Omental fat pad (tissue), 4 donors: ENCODE data around the gene KCTD1. TPM values are rescaled to one million over a fixed set of nuclear protein-coding genes. Genes with fewer than 3 reads are reported as not detected.

Source experiments
- ATAC-seq: fragments of 150-250 bp; one replicate; pipeline ENCODE4 v1.9.1; 2016; ENCODE audit warnings: mild to moderate bottlenecking, moderate library complexity; ENCODE audit not compliant: low FRiP score
- DNase-seq: peaks from one replicate; pipeline ENCODE4 v3.0.0-alpha.2; 2019; ENCODE audit warnings: low spot score
- total RNA-seq, 4 donors: library from RNA; depleted of rRNA; stranded (reverse); fragments of >200 nt; gene quantifications; one replicate each; pipeline ENCODE4 v1.1.0, GENCODE V29; 2016
- TF ChIP-seq, protein P1 (sequence below), 3 donors: fragments of 450-650 bp; IDR thresholded peaks; one replicate each; pipeline ENCODE4 v1.5.1; 2016 to 2017; ENCODE audit warnings: antibody characterized with exemption in 3 of 3, mild to moderate bottlenecking in 3 of 3, moderate library complexity in 2 of 3

KCTD1 gene
- total RNA-seq, 4 donors from 2014 or later: 3.4 to 9.5 (median 8.5) TPM

DNA sequence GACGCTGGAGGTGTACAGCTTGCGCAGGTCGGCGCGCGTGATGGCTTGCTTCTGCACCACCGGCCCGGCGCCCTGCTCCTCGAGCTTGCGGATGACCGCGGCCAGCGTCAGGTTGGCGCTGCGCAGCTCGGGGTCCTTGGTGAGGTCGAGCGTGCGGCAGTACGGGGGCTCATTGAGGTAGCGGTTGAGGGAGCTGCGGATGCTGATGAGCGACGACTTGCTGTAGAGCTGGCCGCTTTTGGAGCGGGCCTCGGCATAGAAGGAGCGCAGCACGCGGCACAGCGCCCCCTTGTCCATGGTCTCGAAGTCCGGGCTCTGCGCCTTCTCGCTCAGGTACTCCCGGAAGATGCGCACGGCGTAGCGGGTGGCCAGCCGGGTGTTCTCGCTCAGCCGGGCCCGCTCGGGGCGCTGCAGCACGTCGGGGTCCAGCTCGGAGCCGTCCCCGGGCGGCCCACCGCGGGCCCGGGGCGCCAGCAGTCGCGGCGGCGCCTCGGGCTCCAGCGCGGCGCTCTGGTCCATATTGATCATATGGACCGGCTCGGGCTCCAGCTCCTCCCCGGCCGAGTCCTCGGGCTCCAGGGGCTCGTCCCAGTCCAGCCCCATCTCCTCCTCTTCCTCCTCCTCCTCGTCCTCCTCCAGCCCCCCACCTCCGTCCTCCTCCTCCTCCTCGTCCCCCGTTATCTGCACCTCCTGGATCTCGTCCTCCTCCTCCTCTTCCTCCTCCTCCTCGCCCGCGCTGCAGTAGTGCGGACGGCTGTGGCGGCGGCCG lies 523 bp downstream of the KCTD1 start:
- TF ChIP-seq, protein P1, sequence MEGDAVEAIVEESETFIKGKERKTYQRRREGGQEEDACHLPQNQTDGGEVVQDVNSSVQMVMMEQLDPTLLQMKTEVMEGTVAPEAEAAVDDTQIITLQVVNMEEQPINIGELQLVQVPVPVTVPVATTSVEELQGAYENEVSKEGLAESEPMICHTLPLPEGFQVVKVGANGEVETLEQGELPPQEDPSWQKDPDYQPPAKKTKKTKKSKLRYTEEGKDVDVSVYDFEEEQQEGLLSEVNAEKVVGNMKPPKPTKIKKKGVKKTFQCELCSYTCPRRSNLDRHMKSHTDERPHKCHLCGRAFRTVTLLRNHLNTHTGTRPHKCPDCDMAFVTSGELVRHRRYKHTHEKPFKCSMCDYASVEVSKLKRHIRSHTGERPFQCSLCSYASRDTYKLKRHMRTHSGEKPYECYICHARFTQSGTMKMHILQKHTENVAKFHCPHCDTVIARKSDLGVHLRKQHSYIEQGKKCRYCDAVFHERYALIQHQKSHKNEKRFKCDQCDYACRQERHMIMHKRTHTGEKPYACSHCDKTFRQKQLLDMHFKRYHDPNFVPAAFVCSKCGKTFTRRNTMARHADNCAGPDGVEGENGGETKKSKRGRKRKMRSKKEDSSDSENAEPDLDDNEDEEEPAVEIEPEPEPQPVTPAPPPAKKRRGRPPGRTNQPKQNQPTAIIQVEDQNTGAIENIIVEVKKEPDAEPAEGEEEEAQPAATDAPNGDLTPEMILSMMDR (IDR thresholded peaks at IDR 0.05): no peak
- DNase-seq (no peak), ATAC-seq (peak; percentile 50)

DNA sequence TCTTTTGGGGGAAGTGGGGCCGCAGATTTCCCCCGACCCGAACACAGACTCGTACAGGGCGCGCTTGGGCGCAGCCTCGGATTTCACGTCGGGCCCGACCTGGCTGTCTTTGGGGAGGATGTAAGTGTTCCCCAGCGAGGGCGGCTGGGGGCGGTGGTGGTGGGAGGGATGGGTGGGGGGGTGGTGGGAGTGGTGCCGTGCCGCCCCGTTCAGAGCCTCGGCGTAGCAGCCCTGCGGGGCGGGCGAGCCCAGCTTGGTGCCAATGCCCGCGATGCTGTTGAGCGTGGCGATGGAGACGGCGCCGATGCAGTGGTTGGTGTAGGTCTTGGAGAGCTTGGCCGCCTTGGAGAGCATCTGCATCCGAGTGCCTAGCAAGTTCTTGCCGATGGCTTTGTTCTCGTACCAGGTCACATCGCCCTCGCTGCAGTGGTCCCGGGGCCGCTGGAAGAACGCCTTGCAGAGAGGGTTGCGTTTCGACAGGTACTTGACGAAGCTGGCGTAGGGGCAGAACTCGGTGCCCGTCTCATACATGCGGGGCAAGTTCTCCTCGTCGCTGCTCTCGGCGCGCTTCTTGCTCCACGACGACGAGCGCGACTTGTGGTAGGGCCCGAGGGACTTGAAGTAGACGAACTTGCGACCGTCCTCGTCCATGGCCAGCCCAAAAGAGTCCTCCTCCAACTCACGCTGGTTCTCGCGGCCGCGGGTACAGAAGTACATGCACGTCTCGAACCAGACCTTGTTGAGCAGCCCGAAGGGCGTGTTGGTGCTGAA lies 1.3 kb downstream of the KCTD1 start:
- TF ChIP-seq, protein P1 (IDR thresholded peaks at IDR 0.05): no peak
- DNase-seq (no peak), ATAC-seq (no peak)

DNA sequence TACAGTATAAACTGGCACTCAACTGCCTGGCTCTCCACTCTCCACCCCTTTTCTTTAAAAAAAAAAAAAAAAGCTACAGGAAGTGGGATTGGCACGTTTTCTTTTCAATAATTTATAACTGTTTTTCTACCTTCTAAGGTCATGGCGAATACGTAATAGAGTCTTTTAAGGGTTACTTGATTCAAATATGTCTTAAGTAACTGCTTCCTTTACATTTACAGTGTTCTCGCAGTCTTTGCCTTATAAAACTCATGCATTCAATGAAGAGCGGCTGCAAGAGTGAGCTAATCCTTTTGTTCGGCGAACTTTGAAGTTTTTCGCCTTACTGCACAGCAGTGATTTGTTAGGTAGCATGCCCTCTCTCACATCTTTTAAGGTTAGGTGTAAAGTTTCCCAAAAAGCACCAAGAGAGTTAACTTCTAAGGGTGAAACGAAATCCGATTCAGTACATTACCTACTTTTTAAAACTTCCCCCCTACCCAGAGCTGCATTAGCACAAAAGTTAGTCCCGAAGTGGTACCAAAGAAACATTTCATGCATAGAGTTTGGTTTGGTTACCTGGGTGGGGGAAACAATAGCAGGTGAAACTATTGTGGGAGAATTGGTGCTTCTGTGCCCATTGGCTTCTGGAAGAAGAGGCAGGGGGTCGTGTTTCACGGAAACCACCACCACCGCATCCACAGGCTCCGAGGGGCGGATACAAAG lies 2.0 kb downstream of the KCTD1 start:
- TF ChIP-seq, protein P1 (IDR thresholded peaks at IDR 0.05): no peak
- DNase-seq: no peak
- ATAC-seq: no peak

DNA sequence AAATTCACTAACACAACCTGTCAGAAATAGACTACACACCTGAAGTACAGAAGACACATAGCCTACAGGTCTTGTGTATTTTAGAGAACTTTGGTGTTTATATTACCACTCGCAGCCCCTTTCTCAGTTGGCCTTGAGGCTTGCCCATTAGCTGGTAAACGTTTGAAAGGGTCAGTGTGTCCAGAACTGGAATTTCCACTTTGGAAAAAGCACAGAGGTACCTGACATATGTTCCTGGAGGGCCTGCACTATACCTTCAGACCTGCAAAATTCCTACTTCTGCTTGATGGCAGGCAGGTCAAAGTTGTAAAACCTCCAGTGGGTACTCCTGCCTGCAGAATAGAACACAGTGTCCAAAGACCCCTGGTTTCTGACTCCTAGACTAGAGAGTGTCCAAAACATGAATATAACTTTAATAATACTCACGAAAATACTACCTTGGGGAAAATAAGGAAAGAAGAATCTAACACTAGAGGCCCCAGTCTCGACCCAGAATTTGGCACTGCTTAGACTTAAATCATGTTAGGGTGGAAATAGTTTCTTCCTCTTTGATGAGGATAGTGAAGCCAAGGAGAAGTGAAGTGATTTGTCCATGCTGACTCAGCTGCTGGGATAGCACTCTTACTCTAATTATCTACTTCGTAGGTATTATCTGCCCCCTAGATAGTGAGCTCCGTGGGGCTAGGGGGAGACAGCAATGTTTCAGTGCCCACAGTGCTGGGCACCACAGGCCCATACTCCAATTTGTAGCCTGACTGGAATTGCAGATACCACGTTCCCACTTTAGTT lies 2.8 kb downstream of the KCTD1 start:
- ATAC-seq (no peak), DNase-seq (no peak)
- TF ChIP-seq, protein P1 (IDR thresholded peaks at IDR 0.05): no peak

DNA sequence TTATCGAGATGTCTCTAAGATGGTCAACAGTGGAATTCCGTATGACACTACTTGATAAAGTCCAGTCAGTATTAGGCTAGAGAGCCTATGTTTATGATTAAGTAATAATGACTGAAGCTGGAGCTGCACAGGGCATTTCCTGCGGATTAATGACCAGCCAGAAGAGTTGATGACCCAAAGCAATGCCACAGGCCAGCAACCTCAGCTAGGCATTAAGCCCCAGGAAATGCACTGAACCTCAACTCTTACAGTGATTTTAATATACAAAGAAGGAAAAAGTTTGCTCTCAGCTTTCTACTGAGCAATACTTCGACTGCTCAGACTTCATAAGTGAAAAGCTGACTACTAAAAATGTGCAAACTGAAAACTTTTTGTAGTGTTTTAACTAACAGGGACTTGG lies 3.9 kb downstream of the KCTD1 start:
- DNase-seq (no peak), ATAC-seq (no peak)
- TF ChIP-seq, protein P1 (IDR thresholded peaks at IDR 0.05): no peak

DNA sequence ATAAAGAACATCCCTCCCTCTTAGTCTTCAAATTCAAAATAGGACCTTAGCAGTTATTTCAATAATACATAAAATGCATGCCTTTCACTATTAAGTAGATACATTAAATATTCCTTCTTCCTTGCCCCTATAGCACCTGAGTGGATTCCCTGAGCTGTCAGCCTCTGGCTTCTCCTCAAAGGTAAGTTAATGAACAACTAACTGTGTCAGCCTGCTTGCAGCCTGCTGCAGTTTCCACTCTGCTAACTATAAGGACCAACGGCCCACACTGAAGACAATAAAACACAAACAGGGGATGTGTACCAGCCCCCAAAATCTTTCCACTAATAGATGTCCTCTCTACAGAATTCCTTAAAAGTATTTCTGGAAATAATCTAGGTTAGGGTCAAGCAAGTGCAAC lies 5.0 kb downstream of the KCTD1 start:
- ATAC-seq (no peak), DNase-seq (no peak)
- TF ChIP-seq, protein P1 (IDR thresholded peaks at IDR 0.05): no peak
